ENCODE results near the gene IL1A.

DNA sequence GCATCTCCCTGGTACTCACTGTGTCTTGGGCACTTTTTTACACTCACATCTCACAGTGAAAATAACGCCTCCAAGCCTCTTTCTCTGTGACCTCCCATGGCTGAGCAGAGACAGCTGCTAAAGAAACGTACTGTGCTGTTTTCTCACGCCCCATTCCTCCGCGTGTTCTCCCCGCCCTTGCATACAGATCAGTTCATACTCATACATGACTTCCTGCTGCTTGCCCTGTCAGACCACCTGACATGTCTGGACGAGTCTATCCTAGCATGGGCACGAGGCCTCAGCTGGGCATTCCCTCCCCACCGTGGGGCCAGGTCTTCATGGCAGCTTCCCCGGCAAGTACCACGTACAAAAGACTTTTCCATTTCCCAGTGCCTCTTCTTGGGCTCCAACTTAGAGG lies 21.2 kb upstream of the IL1A start:
- TF ChIP-seq, protein P1, sequence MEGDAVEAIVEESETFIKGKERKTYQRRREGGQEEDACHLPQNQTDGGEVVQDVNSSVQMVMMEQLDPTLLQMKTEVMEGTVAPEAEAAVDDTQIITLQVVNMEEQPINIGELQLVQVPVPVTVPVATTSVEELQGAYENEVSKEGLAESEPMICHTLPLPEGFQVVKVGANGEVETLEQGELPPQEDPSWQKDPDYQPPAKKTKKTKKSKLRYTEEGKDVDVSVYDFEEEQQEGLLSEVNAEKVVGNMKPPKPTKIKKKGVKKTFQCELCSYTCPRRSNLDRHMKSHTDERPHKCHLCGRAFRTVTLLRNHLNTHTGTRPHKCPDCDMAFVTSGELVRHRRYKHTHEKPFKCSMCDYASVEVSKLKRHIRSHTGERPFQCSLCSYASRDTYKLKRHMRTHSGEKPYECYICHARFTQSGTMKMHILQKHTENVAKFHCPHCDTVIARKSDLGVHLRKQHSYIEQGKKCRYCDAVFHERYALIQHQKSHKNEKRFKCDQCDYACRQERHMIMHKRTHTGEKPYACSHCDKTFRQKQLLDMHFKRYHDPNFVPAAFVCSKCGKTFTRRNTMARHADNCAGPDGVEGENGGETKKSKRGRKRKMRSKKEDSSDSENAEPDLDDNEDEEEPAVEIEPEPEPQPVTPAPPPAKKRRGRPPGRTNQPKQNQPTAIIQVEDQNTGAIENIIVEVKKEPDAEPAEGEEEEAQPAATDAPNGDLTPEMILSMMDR (IDR thresholded peaks at IDR 0.05), result no peak
- TF ChIP-seq POLR2AphosphoS5 (IDR thresholded peaks at IDR 0.05), result no peak
- no peak for TF ChIP-seq EP300 (IDR thresholded peaks at IDR 0.05)
- TF ChIP-seq POLR2A (IDR thresholded peaks at IDR 0.05; ENCODE audit: low read depth), result no peak

Data from esophagus muscularis mucosa (tissue), 4 donors.